GM03348 (cell line): ENCODE results near the gene POU2F3.

Experiments used
- DNase-seq: peaks from one replicate; pipeline ENCODE4 v3.0.0; 2012; ENCODE audit warnings: low spot score

The POU2F3 gene

GRCh38 chr11:120316880-120317688 is 77.1 kb downstream of the POU2F3 start:
- peak; percentile 49 for DNase-seq

DNA sequence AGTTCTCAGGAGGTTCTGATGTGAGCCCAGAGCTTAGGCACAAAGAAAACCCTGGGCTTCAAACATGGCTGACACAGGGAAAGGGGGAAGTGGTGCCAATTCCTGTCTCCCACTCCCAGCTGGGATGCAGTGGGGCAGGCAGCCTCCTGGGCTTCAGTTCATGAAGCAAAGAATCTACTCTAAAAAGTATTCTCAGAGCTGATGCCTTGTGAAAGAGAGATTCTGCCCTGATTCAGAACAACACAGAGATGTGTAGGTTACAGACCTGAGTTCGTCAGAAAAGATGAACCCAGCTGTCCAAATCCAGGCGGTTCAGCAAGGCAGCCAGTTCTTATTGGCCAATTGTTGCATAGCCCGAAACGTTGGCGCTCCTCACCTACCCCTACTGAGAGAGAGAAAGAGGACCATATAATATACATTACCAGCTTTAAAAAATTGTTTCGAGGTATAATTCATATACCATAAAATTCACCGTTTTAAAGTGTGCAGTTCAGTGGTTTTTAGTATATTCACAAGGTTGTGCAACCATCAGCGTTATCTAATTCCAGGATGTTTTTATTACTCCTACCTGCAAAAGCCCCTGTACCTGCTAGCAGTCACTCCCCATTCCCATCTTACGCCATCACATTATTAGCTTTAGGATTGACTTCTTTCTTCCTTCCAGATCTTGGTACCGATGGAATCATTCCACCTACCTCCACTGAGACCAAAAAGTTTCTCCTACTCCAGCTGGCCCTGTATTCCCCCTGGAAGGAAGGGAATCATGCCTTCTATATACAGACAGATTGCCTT is 77.9 kb downstream of the POU2F3 start:
- DNase-seq, result no peak

DNA sequence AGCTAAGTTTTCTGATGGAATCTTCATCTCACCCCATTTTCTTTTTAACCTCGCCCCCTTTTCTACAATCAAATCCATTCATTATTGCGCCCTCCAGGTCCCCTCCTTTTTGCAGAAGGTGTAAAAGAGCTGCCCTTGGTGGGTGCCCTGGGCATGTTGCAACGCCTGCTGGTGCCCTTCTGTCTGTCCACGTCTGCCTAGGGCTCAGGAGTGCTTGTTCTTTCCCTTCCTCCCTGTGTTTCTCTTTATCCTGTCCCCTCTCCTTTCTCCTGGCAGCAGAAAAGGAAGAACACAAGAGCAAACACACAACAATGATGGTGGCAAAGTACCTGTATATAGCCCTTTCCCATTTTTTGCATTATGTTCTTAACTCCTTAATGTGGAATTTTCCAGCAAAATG is 79.0 kb downstream of the POU2F3 start:
- DNase-seq, result no peak

DNA sequence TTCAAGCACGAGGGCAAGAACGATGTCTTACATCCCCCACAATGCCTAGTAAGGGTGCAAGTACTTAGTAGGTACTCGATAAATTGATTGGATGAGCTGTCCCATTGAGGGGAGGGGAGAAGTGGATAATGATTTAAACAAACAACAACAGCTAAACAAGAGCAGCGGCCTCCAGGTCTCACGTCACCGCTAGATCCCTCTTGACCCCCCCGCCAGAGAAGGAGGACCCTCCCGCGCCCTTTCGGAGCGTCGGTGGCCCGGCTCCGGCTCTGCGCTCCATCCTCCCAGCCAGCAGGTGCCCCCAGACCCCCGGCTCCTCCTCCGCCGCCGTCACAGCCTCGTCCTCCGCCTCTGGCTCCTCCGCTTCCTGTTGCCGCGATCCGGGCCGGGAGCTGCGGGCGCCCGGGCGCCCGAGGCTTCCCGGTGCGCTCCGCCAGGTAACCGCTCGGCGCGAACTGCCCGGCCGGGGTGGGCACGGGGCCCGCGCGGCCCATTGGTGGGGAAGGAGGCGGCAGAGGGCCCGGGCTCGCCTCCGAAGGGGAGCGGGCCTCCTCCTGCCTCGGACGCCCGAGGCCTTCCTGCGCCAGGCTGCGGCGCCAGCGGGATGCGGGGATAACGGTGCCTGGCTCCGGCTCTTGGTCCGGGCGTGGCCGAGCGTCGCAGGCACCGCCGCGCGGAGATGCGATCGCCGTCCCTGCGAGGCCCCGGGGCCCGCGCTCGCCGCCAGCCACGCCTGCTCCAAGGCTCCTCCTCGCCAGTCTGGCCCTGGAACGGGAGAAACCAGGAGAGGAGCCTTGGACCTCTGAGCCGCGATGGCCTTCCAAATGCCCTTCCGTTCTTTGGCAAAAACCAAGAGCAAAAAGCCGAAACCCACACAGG is 85.2 kb downstream of the POU2F3 start, which contains the start of gene TLCD5:
Gene TLCD5 (plus strand): TSS at position 368 of the 879 bp plus-strand sequence. CDS start 2,143 bp downstream, outside the sequence.
- DNase-seq, result peak; percentile 83

GRCh38 chr11:120326228-120326627 is 86.3 kb downstream of the POU2F3 start:
- DNase-seq, result no peak

- DNase-seq, result no peak
These were observed 86.9 kb downstream of the POU2F3 start for GRCh38 chr11:120326845-120327281.

DNA sequence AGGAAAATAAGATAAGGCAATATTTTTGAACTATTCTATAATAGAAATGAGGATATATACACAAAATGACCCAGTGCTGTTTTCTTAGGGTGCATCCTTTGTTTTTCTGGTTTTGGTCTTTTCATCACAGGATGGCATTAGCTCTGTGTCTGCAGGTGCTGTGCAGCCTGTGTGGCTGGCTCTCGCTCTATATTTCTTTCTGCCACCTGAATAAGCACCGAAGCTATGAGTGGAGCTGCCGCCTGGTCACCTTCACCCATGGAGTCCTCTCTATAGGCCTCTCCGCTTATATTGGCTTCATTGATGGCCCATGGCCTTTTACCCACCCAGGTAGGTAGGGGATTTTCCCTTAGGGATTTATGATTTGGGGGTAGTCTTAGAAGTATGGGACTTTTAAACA is 87.4 kb downstream of the POU2F3 start:
- no peak for DNase-seq

- DNase-seq, result no peak
These were observed 89.6 kb downstream of the POU2F3 start for GRCh38 chr11:120329556-120329955.

DNA sequence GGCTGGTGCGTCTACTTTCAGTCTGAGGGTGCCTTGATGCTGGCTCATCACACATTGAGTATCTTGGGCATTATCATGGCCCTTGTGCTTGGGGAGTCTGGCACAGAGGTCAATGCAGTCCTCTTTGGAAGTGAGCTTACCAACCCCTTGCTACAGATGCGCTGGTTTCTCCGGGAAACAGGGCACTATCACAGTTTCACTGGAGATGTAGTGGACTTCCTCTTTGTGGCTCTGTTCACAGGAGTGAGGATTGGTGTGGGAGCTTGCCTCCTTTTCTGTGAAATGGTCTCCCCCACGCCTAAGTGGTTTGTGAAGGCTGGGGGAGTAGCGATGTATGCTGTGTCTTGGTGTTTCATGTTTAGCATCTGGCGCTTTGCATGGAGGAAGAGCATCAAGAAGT is 90.1 kb downstream of the POU2F3 start:
- DNase-seq, result no peak

DNA sequence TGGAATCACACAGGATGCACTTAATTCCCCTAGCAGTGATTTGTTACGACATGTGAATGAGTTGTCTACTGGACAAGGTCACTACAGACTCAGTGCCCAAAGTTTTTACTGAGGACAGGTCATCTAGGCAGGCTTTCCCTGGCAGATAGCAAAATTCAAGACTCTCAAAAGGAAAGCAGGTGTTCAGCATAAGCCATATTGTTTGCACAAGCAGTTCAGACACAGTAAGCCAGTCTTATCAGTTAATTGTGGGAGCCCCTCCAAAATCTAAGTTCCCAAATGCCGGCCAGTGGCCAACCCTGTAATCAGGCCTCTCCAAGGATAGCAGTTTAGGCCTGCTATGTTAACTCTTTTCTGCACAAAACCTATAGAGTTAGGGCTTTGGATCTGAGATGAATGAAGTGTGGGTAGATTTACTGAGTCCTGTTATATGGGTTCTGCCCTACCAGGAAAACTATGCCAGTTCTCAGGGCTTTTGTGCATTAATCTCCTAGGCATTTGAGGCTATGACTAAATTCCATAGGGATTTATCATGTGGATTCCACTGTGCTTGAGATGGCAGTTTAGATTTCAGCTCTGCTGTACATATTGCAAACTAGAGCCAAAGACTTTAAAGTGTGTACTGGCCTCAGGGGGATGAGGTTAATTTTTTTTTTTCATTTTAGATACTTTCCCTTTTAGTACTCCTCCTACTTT is 91.5 kb downstream of the POU2F3 start:
- DNase-seq, result peak; percentile 71

- DNase-seq, result peak; percentile 53
These were observed 93.1 kb downstream of the POU2F3 start for GRCh38 chr11:120332822-120333716.

DNA sequence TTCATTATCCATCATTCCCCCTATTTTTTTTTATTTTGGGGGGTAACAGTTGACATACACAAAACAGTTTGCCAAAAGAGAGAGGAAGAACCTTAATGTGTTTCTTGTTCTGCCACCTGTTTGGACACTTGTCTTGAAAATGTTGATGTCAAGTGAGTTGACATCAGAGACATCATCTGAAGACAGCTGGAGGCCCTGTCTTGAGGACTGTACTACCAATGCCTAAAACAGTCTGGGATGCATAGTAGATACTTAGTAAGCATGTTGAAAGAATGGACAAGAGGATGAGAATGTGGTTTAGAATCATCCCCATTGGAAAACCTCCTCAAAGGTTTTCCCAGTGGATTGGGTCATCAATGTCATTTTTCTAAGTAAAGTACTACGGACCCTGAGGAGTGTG is 93.9 kb downstream of the POU2F3 start:
- DNase-seq, result no peak

- DNase-seq, result no peak
These were observed 94.4 kb downstream of the POU2F3 start for GRCh38 chr11:120334332-120334731.

GRCh38 chr11:120334894-120335462 is 95.0 kb downstream of the POU2F3 start:
- DNase-seq, result peak; percentile 69

DNA sequence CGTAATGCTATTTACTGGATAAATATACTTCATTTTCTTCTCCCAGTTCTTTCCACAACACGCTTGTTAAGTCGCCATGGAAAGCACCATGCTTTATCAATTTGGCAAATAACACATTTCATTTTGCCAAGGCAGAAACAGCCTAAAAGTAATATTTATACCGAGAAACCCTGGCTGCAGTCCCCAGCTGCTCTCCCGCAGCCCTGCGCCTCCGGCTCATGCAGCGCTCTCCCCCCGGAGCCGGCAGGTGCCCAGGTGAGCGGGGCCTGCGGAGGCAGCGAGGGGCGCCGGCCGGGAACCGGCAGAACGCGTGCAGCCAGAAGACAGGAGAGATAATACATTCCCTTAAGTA is 95.6 kb downstream of the POU2F3 start:
- DNase-seq, result no peak

- DNase-seq, result peak; percentile 98
These were observed 96.1 kb downstream of the POU2F3 start, which contains the start of gene ARHGEF12 for GRCh38 chr11:120335908-120336640. TSS of gene ARHGEF12 (plus strand) at chr11:120336413. CDS start at chr11:120337244, 831 bp downstream.

- DNase-seq, result peak; percentile 79
These were observed 96.9 kb downstream of the POU2F3 start for GRCh38 chr11:120336641-120337354.

DNA sequence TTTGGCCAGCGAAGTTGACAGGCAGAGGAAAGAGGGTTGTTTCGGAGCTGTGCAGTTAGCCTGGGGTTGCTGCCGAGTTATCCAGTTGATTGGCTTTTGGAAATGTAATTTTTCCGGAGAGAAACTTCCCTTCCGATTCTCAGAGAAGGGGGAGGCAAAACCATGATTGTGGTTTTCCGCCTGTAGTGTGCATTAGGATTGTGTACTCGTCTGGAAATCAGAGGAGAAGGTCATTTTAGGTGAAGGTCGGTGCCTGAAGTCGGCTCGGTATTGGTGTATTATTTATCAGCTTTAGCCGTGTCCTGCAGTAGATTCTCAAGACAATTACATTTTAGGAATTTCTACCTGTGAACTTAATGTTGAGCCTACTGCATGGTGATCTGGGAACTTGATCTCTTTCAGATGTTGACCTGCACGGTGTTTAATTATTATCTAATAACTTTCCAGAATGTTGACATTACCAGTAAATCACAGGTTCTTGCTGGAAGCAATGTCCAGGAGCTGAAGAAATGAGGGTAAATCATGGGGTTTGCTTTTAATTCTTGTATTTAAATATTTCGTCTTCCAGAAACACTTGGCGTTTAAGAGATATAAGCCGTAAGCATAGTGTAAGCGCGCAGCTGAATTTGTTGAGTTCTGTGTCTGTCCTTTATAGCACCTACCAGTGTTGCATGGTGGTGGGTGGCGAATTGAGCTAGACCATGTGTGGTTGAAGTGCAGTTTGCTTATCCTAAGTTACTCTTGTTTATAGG is 97.6 kb downstream of the POU2F3 start:
- no peak for DNase-seq
